KMS-11 (cell line): ENCODE data around the gene SPOCK3.

Experiments used
- H2AFZ ChIP-seq: fragments of 200-600 bp; sonication (generic); 2 replicates; pipeline ENCODE4 v1.6.1; 2016; ENCODE audit warnings: antibody characterized with exemption, mixed run types, low read depth
- H3K27ac ChIP-seq: fragments of 200-600 bp; sonication (generic); 2 replicates; pipeline ENCODE4 v1.6.1; 2016; ENCODE audit warnings: mild to moderate bottlenecking, mixed run types
- H3K27me3 ChIP-seq: fragments of 200-600 bp; sonication (generic); 2 replicates; pipeline ENCODE4 v1.6.1; 2017; ENCODE audit warnings: mild to moderate bottlenecking, low read depth, mixed run types, moderate library complexity; ENCODE audit not compliant: insufficient read depth
- H3K36me3 ChIP-seq: fragments of 200-600 bp; sonication (generic); 2 replicates; pipeline ENCODE4 v1.6.1; 2017; ENCODE audit warnings: mild to moderate bottlenecking, mixed run types; ENCODE audit not compliant: insufficient read depth
- H3K4me1 ChIP-seq: fragments of 200-600 bp; sonication (generic); 2 replicates; pipeline ENCODE4 v1.6.1; 2016; ENCODE audit warnings: mild to moderate bottlenecking, low read depth, mixed run types; ENCODE audit not compliant: poor library complexity, severe bottlenecking
- H3K4me2 ChIP-seq: fragments of 200-600 bp; sonication (generic); 2 replicates; pipeline ENCODE4 v1.7.0; 2016; ENCODE audit warnings: mild to moderate bottlenecking, mixed run types
- H3K4me3 ChIP-seq: fragments of 200-600 bp; sonication (generic); IDR thresholded peaks from 2 replicates; pipeline ENCODE4 v1.6.1; 2017; ENCODE audit warnings: low read depth, low read length, mixed read lengths; ENCODE audit not compliant: insufficient read depth
- H3K79me2 ChIP-seq: fragments of 200-600 bp; sonication (generic); 2 replicates; pipeline ENCODE4 v1.6.1; 2016; ENCODE audit warnings: low read depth, mixed run types; ENCODE audit not compliant: insufficient read depth
- H3K9ac ChIP-seq: fragments of 200-600 bp; sonication (generic); 2 replicates; pipeline ENCODE4 v1.6.1; 2016; ENCODE audit warnings: mild to moderate bottlenecking, mixed run types
- H4K20me1 ChIP-seq: fragments of 200-600 bp; sonication (generic); 2 replicates; pipeline ENCODE4 v1.6.1; 2016; ENCODE audit warnings: mild to moderate bottlenecking, mixed run types; ENCODE audit not compliant: insufficient read depth
- CTCF ChIP-seq: fragments of 200-600 bp; sonication (generic); conservative IDR thresholded peaks from 2 replicates; pipeline ENCODE4 v1.6.1; 2017; ENCODE audit warnings: low read depth, mild to moderate bottlenecking, antibody characterized with exemption, low read length, moderate library complexity, mixed read lengths

Gene SPOCK3

GRCh38 chr4:166839615-166840251, 394.6 kb downstream of the SPOCK3 start:
- no peak overlapping the region for H3K4me3 ChIP-seq
- no peaks in the 10 kb centered on the region for H3K36me3 ChIP-seq
- TF ChIP-seq CTCF, result no peak
- H2AFZ ChIP-seq, result no peak overlapping the region
- H4K20me1 ChIP-seq, result no peaks in the 10 kb centered on the region
- H3K27ac ChIP-seq, result no peak overlapping the region
- H3K9ac ChIP-seq, result no peak overlapping the region
- H3K79me2 ChIP-seq, result no peaks in the 10 kb centered on the region
- no peaks in the 10 kb centered on the region for H3K27me3 ChIP-seq
- H3K4me2 ChIP-seq, result no peak overlapping the region
- H3K4me1 ChIP-seq, result no peaks in the 10 kb centered on the region

GRCh38 chr4:166838975-166839614, 395.2 kb downstream of the SPOCK3 start:
- H3K27me3 ChIP-seq, result no peaks in the 10 kb centered on the region
- H4K20me1 ChIP-seq, result no peaks in the 10 kb centered on the region
- no peak overlapping the region for H3K9ac ChIP-seq
- H3K4me3 ChIP-seq, result no peak overlapping the region
- no peaks in the 10 kb centered on the region for H3K36me3 ChIP-seq
- no peak for TF ChIP-seq CTCF
- no peaks in the 10 kb centered on the region for H3K4me1 ChIP-seq
- no peak overlapping the region for H2AFZ ChIP-seq
- no peak overlapping the region for H3K4me2 ChIP-seq
- no peaks in the 10 kb centered on the region for H3K79me2 ChIP-seq
- H3K27ac ChIP-seq, result no peak overlapping the region

- H4K20me1 ChIP-seq, result no peaks in the 10 kb centered on the region
- no peak overlapping the region for H3K4me2 ChIP-seq
- no peak for TF ChIP-seq CTCF
- no peak overlapping the region for H3K4me3 ChIP-seq
- H3K79me2 ChIP-seq, result no peaks in the 10 kb centered on the region
- no peak overlapping the region for H3K9ac ChIP-seq
- H3K27ac ChIP-seq, result no peak overlapping the region
- H2AFZ ChIP-seq, result no peak overlapping the region
- no peaks in the 10 kb centered on the region for H3K36me3 ChIP-seq
- no peaks in the 10 kb centered on the region for H3K27me3 ChIP-seq
- no peaks in the 10 kb centered on the region for H3K4me1 ChIP-seq
Measured at GRCh38 chr4:166836865-166837264, 397.4 kb downstream of the SPOCK3 start.

GRCh38 chr4:166827629-166828028, 406.7 kb downstream of the SPOCK3 start:
- no peaks in the 10 kb centered on the region for H3K27me3 ChIP-seq
- H3K79me2 ChIP-seq, result no peaks in the 10 kb centered on the region
- H3K4me3 ChIP-seq, result no peak overlapping the region
- H4K20me1 ChIP-seq, result no peaks in the 10 kb centered on the region
- no peak overlapping the region for H2AFZ ChIP-seq
- H3K9ac ChIP-seq, result no peak overlapping the region
- H3K36me3 ChIP-seq, result no peaks in the 10 kb centered on the region
- H3K27ac ChIP-seq, result no peak overlapping the region
- no peak for TF ChIP-seq CTCF
- H3K4me2 ChIP-seq, result no peak overlapping the region
- no peaks in the 10 kb centered on the region for H3K4me1 ChIP-seq
